Lung (tissue), 12 donors: ENCODE measurements around the gene CDS2. TPM values are rescaled to one million over a fixed set of nuclear protein-coding genes. Genes with fewer than 3 reads are reported as not detected.
A peak's percentile ranks its signal among the peaks of the same experiment; 100 is the strongest.

Experiments used
- ATAC-seq: fragments of 200-7000 bp; cut with Tn5 transposase; one replicate; pipeline ENCODE4 v1.9.1; 2020; ENCODE audit warnings: moderate number of reproducible peaks; ENCODE audit not compliant: insufficient read depth, low FRiP score
- DNase-seq, 3 donors: peaks; one replicate each; pipeline ENCODE4 v3.0.0-alpha.2; 2013 to 2017
- H3K27ac ChIP-seq, 2 donors: one replicate each; pipeline ENCODE4 v1.5.1; 2013; ENCODE audit warnings: mild to moderate bottlenecking in 2 of 2, moderate library complexity in 2 of 2, control low read depth in 1 of 2, inconsistent platforms in 1 of 2, low read depth in 1 of 2, low read length in 1 of 2
- H3K27me3 ChIP-seq, 3 donors: one replicate each; pipeline ENCODE4 v1.5.1; 2013; ENCODE audit warnings: low read length in 2 of 3; ENCODE audit not compliant: control insufficient read depth in 3 of 3, insufficient read depth in 3 of 3
- H3K36me3 ChIP-seq, 4 donors: one replicate each; pipeline ENCODE4 v1.5.1; 2013; ENCODE audit warnings: low read length in 4 of 4, mild to moderate bottlenecking in 1 of 4, moderate library complexity in 1 of 4; ENCODE audit not compliant: control insufficient read depth in 4 of 4, insufficient read depth in 4 of 4
- H3K4me1 ChIP-seq, 5 donors: one replicate each; pipeline ENCODE4 v1.5.1; 2013; ENCODE audit warnings: low read length in 5 of 5, mild to moderate bottlenecking in 2 of 5, moderate library complexity in 1 of 5; ENCODE audit not compliant: control insufficient read depth in 5 of 5, insufficient read depth in 5 of 5
- H3K4me3 ChIP-seq: one replicate; pipeline ENCODE4 v1.5.1; 2013; ENCODE audit warnings: mild to moderate bottlenecking, control low read depth, moderate library complexity
- H3K9ac ChIP-seq, 2 donors: one replicate each; pipeline ENCODE4 v1.5.1; 2013; ENCODE audit warnings: low read length in 2 of 2, control low read depth in 1 of 2; ENCODE audit not compliant: insufficient read depth in 1 of 2
- H3K9me3 ChIP-seq, 4 donors: one replicate each; pipeline ENCODE4 v1.5.1; 2013; ENCODE audit warnings: low read length in 3 of 4, mild to moderate bottlenecking in 1 of 4, moderate library complexity in 1 of 4; ENCODE audit not compliant: control insufficient read depth in 4 of 4, insufficient read depth in 3 of 4
- WGBS, 2 donors: extraction: QIAGEN DNeasy Blood & Tissue Kit; methylation state at CpG; one replicate each; pipeline ENCODE4 v1.1.7; 2013; 5-methylcytosine and 5-hydroxymethylcytosine counted together
- polyA plus RNA-seq, 2 donors: library from polyadenylated mRNA; stranded (reverse); fragments of 200-250 nt; gene quantifications; one replicate each; pipeline ENCODE4 v1.2.1, GENCODE V29; 2013
- total RNA-seq, 2 donors: library from RNA; depleted of rRNA in 1 of 2; stranded (reverse); fragments of >200 nt in 1 of 2; gene quantifications; one replicate each; pipeline ENCODE4 v1.2.1, GENCODE V29; 2014 to 2021
- TF ChIP-seq, protein P1 (sequence below): IDR thresholded peaks from 2 replicates; pipeline ENCODE4 v1.5.1; 2012; ENCODE audit warnings: mild to moderate bottlenecking; ENCODE audit errors: control extremely low read depth, extremely low read depth
- donor health status: control.
- donor health status: control.
- donor health status: Bipolar disorder and iron deficiency.
- donor health status: healthy.
- donor health status: DM: yes; HTN: yes; CAD: no.

The CDS2 gene
- total and polyA plus RNA-seq, 4 donors: 15.7 to 50.8 (median 37.0) TPM

DNA sequence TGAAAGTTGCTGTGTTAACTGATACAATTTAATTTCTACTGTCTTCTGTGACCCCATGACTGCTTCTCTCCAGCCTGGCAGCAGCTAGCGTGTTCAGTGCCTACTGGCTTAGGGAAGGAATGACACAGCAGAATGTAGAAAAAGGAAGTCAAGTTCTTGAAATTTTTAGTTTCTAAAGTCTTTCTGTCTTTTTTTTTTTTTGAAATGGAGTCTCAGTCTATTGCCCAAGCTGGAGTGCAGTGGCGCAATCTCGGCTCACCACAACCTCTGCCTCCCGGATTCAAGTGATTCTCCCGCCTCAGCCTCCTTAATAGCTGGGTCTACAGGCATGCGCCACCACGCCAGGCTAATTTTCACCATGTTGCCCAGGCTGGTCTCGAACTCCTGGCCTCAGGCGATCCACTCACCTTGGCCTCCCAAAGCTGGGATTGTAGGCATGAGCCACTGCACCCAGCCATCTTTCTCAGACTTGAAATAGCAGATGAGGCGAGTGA is 46.4 kb upstream of the CDS2 start:
- Histone ChIP-seq H3K4me3 (no peak overlapping the region), H3K4me1 (peaks cover 0 to 8% (median 3%) of the 10 kb centered on the region in 5 donors), H3K27ac (peak overlapping the region in 1 of 2 donors; percentile 74), H3K36me3 (no peaks in the 10 kb centered on the region), H3K9ac (no peak overlapping the region), H3K27me3 (no peaks in the 10 kb centered on the region), H3K9me3 (no peaks in the 10 kb centered on the region)
- ATAC-seq (peak; percentile 42), DNase-seq (peak in 2 of 3 donors; percentile 20 to 30)
- 48 to 69% methylated on average over 10 of the region's 10 CpGs for WGBS, 2 donors
- TF ChIP-seq, protein P1, sequence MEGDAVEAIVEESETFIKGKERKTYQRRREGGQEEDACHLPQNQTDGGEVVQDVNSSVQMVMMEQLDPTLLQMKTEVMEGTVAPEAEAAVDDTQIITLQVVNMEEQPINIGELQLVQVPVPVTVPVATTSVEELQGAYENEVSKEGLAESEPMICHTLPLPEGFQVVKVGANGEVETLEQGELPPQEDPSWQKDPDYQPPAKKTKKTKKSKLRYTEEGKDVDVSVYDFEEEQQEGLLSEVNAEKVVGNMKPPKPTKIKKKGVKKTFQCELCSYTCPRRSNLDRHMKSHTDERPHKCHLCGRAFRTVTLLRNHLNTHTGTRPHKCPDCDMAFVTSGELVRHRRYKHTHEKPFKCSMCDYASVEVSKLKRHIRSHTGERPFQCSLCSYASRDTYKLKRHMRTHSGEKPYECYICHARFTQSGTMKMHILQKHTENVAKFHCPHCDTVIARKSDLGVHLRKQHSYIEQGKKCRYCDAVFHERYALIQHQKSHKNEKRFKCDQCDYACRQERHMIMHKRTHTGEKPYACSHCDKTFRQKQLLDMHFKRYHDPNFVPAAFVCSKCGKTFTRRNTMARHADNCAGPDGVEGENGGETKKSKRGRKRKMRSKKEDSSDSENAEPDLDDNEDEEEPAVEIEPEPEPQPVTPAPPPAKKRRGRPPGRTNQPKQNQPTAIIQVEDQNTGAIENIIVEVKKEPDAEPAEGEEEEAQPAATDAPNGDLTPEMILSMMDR: no peak

DNA sequence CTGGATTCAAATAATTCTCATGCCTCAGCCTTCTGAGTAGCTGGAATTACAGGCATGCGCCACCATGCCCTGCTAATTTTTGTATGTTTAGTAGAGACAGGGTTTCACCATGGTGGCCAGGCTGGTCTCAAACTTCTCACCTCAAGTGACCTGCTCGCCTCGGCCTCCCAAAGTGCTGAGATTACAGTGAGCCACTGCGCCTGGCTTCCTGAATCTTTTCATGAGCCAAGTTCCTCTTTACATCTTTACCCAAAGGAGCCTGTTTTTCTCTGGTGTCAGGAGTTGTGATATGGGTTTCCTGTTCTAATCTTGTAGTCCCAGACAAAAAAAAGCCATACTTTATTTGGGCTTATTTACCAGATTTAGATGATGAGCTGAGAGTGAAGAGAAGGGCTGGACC is 41.4 kb upstream of the CDS2 start:
- H3K9ac ChIP-seq: no peak overlapping the region
- no peaks in the 10 kb centered on the region for H3K9me3 ChIP-seq
- H3K27ac ChIP-seq: peak overlapping the region in 1 of 2 donors; percentile 18
- H3K4me1 ChIP-seq: peaks cover 0 to 1% (median 0%) of the 10 kb centered on the region in 5 donors
- no peak overlapping the region for H3K4me3 ChIP-seq
- H3K36me3 ChIP-seq: peaks cover 0 to 2% (median 0%) of the 10 kb centered on the region in 4 donors
- DNase-seq (no peak), ATAC-seq (no peak)
- 41 to 62% methylated on average over 4 of the region's 4 CpGs for WGBS, 2 donors
- no peaks in the 10 kb centered on the region for H3K27me3 ChIP-seq
- TF ChIP-seq, protein P1: no peak

DNA sequence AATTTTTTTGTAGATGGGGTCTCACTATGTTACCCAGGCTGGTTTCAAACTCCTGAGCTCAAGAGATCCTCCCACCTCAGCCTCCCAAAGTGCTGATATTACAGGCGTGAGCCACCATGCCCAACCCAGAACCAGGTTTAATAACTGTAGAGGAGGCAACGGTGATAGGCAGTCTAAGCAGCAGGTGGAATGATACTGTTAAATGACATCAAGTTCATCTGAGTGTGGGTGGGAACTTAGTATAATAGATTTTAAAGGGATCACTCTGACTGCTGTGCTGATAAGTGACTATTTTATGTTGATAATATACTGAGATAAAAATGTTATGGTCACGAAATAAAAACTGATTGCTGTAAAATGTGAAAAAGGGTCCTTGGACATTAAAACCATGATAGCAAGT is 38.1 kb upstream of the CDS2 start:
- no peak for DNase-seq

More for the DNA sequence above, 38.1 kb upstream of the CDS2 start:
- Histone ChIP-seq H3K4me3 (no peak overlapping the region), H3K9ac (no peak overlapping the region), H3K36me3 (peaks cover 0 to 6% (median 4%) of the 10 kb centered on the region in 4 donors), H3K9me3 (no peaks in the 10 kb centered on the region), H3K27me3 (no peaks in the 10 kb centered on the region), H3K4me1 (peaks cover 0 to 1% (median 0%) of the 10 kb centered on the region in 5 donors), H3K27ac (no peak overlapping the region)
- 79 to 93% methylated on average over 3 of the region's 3 CpGs for WGBS, 2 donors
- TF ChIP-seq, protein P1: no peak
- ATAC-seq: no peak
